ENCODE measurements around the gene ITGA5. TPM values are rescaled to one million over a fixed set of nuclear protein-coding genes. Genes with fewer than 3 reads are reported as not detected.

Gene ITGA5
- total RNA-seq, 4 donors from 2014 or later: 76.9 to 292 (median 118) TPM

GRCh38 chr12:54376596-54376995 lies 42.5 kb downstream of the ITGA5 start:
- TF ChIP-seq, protein P1, sequence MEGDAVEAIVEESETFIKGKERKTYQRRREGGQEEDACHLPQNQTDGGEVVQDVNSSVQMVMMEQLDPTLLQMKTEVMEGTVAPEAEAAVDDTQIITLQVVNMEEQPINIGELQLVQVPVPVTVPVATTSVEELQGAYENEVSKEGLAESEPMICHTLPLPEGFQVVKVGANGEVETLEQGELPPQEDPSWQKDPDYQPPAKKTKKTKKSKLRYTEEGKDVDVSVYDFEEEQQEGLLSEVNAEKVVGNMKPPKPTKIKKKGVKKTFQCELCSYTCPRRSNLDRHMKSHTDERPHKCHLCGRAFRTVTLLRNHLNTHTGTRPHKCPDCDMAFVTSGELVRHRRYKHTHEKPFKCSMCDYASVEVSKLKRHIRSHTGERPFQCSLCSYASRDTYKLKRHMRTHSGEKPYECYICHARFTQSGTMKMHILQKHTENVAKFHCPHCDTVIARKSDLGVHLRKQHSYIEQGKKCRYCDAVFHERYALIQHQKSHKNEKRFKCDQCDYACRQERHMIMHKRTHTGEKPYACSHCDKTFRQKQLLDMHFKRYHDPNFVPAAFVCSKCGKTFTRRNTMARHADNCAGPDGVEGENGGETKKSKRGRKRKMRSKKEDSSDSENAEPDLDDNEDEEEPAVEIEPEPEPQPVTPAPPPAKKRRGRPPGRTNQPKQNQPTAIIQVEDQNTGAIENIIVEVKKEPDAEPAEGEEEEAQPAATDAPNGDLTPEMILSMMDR (IDR thresholded peaks at IDR 0.05): no peak
- ATAC-seq (ENCODE audit: low FRiP score): no peak
- DNase-seq (ENCODE audit: low spot score): no peak

DNA sequence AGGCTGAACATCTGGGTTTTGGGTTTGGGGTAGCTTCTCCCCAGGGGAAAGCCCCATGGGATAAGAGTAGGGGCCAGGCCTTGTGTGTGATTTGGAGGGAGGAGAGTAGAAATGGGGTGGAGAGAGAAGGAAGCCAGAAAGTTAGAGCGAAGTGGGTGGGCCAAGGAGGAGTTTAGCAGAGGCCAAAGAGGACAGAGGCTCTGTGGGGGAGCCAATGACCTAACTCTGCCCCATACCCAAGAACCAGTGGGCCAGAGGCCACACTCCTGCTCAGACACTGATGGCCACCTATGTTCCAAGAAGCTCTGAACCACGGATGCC lies 43.8 kb downstream of the ITGA5 start:
- no peak for ATAC-seq (ENCODE audit: low FRiP score)
- TF ChIP-seq, protein P1 (IDR thresholded peaks at IDR 0.05): no peak
- no peak for DNase-seq (ENCODE audit: low spot score)

- DNase-seq (ENCODE audit: low spot score) (no peak), ATAC-seq (ENCODE audit: low FRiP score) (no peak)
- TF ChIP-seq, protein P1 (IDR thresholded peaks at IDR 0.05): no peak
These were observed 44.4 kb downstream of the ITGA5 start for GRCh38 chr12:54374562-54375258.

DNA sequence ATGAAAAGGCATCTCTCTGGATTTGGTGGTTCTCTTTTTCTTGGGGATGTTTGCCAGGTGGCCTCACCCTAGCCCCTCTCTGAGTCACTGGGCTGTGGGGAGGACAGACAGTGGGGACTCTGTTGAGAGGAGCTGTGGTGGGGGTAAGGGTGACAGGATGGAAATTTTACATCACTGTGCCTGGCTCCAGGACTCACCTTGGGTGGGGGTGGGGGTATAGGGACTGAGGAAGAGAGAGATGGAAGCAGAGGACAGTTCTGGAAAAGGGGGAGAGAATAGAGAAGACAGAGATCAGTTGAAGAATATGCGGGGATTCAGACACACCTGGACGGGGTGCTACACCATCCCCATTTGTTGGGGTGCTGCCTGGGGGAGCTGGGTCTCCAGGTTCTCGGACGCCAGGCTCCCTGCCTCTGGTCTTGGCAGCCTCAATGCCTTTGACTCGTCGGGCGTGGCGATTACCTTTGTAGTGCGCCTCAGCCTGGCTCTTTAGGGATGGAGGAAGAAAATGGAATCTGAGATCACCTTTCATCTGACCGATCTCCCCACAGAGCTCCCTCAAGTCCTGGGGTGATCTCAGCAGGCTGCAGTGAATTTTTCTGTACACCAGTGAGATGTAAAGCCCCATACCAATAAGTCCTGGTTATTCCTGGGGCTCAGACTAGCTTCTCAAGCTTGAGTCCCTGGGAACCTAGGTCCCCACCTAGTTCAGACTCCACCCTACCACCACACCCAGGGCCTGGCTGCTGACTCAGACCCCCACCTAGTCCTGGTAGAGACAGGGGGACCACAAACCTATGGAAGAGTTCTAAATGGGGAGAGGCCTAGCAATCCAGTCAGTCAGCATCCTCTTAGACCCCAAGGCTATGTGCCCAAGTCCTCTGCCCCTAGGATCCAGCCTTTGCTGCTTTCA lies 45.2 kb downstream of the ITGA5 start:
- DNase-seq (ENCODE audit: low spot score): no peak
- ATAC-seq (ENCODE audit: low FRiP score): no peak
- TF ChIP-seq, protein P1 (IDR thresholded peaks at IDR 0.05): no peak

DNA sequence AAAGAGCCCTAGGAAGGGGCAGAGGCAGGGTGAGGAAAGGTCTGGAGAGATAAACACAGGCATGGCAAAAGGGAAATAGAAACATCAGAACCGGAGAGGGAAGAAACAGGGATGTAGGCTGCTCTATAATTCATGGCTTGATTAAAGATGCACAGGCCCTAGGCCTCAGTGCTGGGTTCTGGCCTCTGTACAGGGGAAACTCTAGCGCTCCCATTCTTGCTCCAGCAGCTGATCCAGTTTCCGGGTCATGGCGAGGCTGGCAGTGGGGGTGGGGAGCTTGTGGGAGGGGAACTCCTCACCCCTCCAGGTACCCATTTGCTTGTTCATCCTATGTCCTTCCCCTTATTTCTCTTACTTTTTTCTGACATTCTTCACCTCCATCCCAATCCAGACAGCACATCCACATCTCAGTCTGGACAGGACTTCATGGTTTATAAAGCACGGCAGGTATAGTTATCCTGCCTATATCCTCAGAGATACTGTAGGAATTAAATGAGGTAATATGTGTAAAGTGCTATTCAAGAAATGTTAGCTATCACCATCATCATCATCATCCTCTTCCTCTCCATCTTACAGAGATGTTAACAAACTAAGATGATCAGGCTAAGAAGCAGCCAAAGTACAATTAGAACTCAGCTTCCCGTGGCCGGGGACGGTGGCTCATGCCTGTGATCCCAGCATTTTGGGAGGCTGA lies 46.8 kb downstream of the ITGA5 start:
- ATAC-seq (ENCODE audit: low FRiP score) (no peak), DNase-seq (ENCODE audit: low spot score) (no peak)
- TF ChIP-seq, protein P1 (IDR thresholded peaks at IDR 0.05): no peak

DNA sequence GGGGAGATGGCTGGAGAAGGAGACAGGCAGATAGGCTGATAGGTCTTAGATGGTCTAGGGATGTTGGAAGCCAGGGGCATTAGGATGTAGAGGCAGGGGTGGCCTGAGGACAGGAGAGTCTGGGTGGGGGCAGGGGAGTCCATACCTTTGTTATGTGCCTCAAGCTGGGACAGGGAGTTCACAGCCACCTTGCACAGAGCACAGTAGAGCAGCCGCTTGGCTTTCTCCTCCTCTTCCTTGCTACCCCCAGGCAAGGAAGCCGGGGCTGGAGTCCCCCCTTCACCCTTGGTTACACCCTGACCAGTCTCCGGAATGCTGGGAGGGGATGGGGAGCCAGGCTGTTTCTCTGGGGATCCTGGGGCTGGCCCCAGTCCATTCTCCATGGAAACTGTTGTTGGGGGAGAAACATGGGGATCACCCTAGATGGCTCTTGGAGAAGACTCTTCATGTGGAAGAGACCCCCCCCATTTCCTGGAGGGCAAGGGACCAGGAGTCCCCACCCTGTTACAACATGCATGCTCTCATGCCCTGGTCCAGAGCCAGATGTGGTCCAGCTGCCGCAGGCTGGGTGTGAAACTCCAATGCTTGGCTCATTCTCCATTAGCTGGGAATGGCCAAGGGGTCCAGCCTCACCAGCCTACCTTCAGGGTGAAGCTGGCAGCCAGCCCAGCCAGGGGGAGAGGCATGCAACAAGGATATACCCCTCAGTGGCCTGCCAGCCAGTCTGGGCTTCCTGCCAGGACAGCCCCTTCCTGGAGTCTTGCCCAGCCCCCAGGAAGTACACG lies 47.5 kb downstream of the ITGA5 start:
- TF ChIP-seq, protein P1 (IDR thresholded peaks at IDR 0.05): no peak
- ATAC-seq (ENCODE audit: low FRiP score) (no peak), DNase-seq (ENCODE audit: low spot score) (no peak)

All from omental fat pad (tissue), 4 donors.